ENCODE results near the gene CENPQ. TPM values are rescaled to one million over a fixed set of nuclear protein-coding genes. Genes with fewer than 3 reads are reported as not detected.

CENPQ gene, protein sequence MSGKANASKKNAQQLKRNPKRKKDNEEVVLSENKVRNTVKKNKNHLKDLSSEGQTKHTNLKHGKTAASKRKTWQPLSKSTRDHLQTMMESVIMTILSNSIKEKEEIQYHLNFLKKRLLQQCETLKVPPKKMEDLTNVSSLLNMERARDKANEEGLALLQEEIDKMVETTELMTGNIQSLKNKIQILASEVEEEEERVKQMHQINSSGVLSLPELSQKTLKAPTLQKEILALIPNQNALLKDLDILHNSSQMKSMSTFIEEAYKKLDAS
- 1.8 and 2.4 TPM in 2 replicates for total RNA-seq

DNA sequence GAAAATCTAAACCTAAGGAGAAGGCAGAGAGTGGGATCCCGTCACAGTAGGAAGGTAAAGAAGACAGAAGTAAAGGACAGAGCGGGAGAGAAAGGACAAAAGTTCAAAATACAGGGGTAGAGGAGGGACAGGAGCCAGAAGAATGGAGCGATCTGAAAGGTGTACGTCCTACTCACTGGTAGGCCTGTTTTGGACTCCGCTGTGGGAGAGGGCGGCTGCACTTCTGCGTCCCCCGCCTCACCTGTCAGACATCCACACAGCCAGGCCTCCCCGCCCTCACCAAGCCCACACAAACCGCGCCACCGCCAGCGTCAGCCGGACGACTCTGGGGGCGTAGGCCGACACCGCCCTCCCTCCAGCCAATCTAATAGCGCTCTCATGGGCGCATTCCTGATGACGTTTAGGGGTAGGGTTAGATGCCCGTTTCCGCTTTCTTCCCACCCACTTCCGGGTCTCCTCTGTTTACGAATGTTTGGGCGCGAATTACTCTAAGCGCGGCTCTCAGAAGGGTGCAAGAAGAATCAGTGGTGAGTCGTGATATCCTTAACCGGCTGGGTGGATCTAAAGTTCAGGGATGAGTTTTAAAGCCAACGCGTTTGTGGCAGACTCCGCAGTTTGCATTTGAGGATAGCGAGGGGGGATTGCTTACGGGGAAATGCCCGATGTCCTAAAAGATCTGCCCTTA, at the start of gene CENPQ, which contains the start of gene MMUT:
TSS of gene CENPQ (plus strand) at position 444 of the 685 bp plus-strand sequence. CDS start 6,807 bp downstream, outside the sequence.
TSS of gene MMUT (minus strand) at position 327 of the 685 bp plus-strand sequence. CDS start 3,787 bp downstream, outside the sequence.

DNA sequence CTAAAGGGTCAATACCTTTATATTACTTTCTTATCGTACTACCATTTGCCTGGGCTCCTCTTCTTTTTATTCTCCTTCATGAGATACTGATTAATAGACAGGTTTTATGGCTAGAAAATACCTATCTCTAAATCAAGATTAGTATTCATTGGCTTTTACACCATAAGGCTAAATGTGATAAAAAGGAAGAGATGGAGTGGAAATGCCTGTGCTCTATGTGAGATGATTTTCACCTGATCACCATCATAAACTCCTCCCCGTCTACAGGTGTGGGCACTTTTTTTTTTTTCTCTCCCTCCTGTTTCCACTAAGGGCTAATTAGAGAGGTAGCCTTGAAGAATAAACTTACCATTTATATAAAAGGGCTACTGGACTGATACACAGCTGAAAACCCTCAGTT, 36.5 kb downstream of the CENPQ start, which contains the start of gene GLYATL3:
TSS of gene GLYATL3 (plus strand) at position 301 of the 400 bp plus-strand sequence. CDS start 12,068 bp downstream, outside the sequence.

Other genes starting within 250 kb of the CENPQ start
- gene MMUT, start 117 bp upstream of the CENPQ start, total RNA-seq = 16.2 and 23.6 TPM in 2 replicates
- not detected in 2 replicates for gene GLYATL3, start 36.6 kb downstream of the CENPQ start, total RNA-seq
- gene C6orf141, start 87.3 kb downstream of the CENPQ start, total RNA-seq = 0.17 and 0.79 TPM in 2 replicates
- gene RHAG, start 173.5 kb downstream of the CENPQ start, total RNA-seq = under 0.01 TPM in 1 of 2 replicates, not detected in the other